Measurements from ENCODE around the gene HMGXB4.
A peak's percentile ranks its signal among the peaks of the same experiment; 100 is the strongest.

Gene HMGXB4

GRCh38 chr22:35258191-35258988 lies 1.1 kb downstream of the HMGXB4 start:
- DNase-seq: peak; percentile 38

GRCh38 chr22:35264986-35265385 lies 7.7 kb downstream of the HMGXB4 start:
- no peak for DNase-seq

- no peak for DNase-seq
Observed at GRCh38 chr22:35266277-35266676, 9.0 kb downstream of the HMGXB4 start.

- DNase-seq: no peak
Observed at GRCh38 chr22:35269630-35270029, 12.3 kb downstream of the HMGXB4 start.

GRCh38 chr22:35274154-35274871 lies 17.0 kb downstream of the HMGXB4 start:
- DNase-seq: no peak

- peak; percentile 59 for DNase-seq
Observed at GRCh38 chr22:35275580-35275979, 18.3 kb downstream of the HMGXB4 start.

GRCh38 chr22:35276019-35276418 lies 18.7 kb downstream of the HMGXB4 start:
- DNase-seq: no peak

- DNase-seq: no peak
Observed at GRCh38 chr22:35288116-35288515, 30.8 kb downstream of the HMGXB4 start.

- no peak for DNase-seq
Observed at GRCh38 chr22:35292786-35293185, 35.5 kb downstream of the HMGXB4 start.

GRCh38 chr22:35296051-35296450 lies 38.8 kb downstream of the HMGXB4 start:
- no peak for DNase-seq

GRCh38 chr22:35299217-35299672 lies 42.0 kb downstream of the HMGXB4 start:
- DNase-seq: peak; percentile 47

GRCh38 chr22:35299673-35300499 lies 42.6 kb downstream of the HMGXB4 start, which contains the start of gene TOM1:
Gene TOM1 (plus strand): TSS chr22:35299894. CDS start chr22:35299929, 35 bp downstream.
- peak; percentile 99 for DNase-seq

- DNase-seq: peak; percentile 98
Observed at GRCh38 chr22:35301372-35301874, 44.1 kb downstream of the HMGXB4 start.

GRCh38 chr22:35303029-35303624 lies 45.8 kb downstream of the HMGXB4 start:
- DNase-seq: no peak

- peak; percentile 17 for DNase-seq
Observed at GRCh38 chr22:35305525-35306070, 48.3 kb downstream of the HMGXB4 start.

- no peak for DNase-seq
Observed at GRCh38 chr22:35306350-35306967, 49.2 kb downstream of the HMGXB4 start.

GRCh38 chr22:35307372-35307771 lies 50.1 kb downstream of the HMGXB4 start:
- no peak for DNase-seq

GRCh38 chr22:35307892-35308291 lies 50.6 kb downstream of the HMGXB4 start:
- DNase-seq: no peak

GRCh38 chr22:35308480-35309021 lies 51.3 kb downstream of the HMGXB4 start:
- no peak for DNase-seq

GRCh38 chr22:35310556-35311550 lies 53.6 kb downstream of the HMGXB4 start:
- DNase-seq: no peak
